Inflammatory macrophage treated with lipopolysaccharide for 4 hours (primary cell): ENCODE results near the gene UPK3BL1.
"Not testable (repeated sequence)": the region's sequence is repeated elsewhere in the genome, so short reads cannot be mapped to it uniquely, and the experiment has no call there.

Source experiments
- DNase-seq: peaks from one replicate; pipeline ENCODE4 v3.0.0-alpha.2; 2020

UPK3BL1 gene, protein sequence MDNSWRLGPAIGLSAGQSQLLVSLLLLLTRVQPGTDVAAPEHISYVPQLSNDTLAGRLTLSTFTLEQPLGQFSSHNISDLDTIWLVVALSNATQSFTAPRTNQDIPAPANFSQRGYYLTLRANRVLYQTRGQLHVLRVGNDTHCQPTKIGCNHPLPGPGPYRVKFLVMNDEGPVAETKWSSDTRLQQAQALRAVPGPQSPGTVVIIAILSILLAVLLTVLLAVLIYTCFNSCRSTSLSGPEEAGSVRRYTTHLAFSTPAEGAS

DNA sequence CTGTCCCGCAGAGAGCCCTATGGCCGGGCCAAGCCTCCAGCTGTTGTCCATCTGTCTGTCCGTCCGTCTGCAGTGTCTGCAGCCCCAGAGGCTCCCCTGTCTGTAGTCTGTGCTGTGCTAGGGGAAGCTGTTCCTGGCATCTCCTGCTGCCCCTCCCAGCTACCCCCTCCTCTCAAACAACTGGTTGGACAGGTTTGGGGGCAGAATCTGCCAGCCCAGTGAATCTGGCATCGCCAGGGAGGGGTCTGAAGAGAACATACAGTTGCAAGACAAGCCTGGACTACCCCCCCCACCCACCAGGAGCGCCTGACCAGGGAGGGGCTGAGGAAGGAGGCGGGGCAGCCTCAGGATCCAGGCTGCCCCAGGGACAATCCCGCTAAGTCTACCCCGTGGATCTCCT is at the start of gene UPK3BL1:
Gene UPK3BL1 (minus strand): TSS at position 101 of the 400 bp plus-strand sequence. CDS start 50 bp downstream, at position 51.
- DNase-seq = not testable (repeated sequence)

- DNase-seq = not testable (repeated sequence)
Observed at GRCh38 chr7:102690602-102691001, 48.0 kb upstream of the UPK3BL1 start.

- not testable (repeated sequence) for DNase-seq
Observed at GRCh38 chr7:102689436-102690282, 47.1 kb upstream of the UPK3BL1 start.

DNA sequence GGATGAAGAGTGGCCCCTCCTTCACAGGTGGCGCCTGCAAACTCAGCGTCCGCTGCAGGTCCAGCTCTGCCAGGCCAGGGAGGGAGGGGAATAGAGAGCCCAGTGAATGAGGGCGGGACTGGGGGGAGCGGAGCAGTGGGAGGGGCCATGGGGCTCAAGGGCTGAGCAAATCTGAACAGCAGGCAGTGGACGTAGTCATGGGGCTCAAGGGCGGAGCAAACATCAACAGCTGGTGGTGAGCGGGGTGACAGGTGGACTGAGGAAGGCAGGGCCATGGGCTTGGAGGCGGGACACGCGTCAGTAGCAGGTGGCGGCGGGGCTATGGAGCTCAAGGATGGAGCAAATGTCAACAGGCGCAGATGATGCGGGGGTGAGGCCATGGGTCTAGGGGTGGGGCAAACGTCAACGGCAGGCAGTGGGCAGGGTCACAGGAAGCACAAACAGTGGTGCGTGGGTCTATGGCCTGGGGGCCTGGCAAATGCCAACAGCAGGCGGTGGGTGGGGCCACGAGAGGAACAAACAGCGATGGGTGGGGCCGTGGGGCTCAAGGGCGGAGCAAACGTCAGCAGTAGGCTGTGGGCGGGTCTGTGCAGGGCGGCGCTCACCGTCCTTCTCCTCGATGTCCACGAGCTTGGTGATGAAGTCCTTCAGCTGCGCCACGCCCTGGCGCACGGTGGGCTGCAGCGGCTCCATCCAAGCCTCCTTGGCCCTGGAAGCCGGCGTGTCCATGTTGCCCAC is 45.9 kb upstream of the UPK3BL1 start:
- DNase-seq = not testable (repeated sequence)

DNA sequence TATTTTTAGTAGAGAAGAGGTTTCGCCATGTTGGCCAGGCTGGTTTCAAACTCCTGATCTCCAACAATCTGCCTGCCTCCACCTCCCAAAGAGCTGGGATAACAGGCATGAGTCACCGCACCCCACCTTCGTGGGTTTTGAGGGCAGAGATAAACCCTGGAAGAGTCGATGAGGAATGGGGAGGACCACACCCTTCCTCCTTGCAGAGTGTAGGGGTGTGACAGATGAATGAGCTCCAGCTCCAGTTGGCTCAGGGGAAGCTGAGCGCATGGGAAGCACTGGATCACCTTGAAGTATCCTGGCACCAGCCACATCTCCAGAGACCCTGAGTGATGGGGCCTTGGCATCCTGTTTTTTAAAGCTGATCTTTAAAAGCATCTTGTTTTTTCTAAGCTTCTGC is 40.0 kb upstream of the UPK3BL1 start:
- not testable (repeated sequence) for DNase-seq

GRCh38 chr7:102680780-102681179 is 38.2 kb upstream of the UPK3BL1 start:
- DNase-seq = not testable (repeated sequence)

DNA sequence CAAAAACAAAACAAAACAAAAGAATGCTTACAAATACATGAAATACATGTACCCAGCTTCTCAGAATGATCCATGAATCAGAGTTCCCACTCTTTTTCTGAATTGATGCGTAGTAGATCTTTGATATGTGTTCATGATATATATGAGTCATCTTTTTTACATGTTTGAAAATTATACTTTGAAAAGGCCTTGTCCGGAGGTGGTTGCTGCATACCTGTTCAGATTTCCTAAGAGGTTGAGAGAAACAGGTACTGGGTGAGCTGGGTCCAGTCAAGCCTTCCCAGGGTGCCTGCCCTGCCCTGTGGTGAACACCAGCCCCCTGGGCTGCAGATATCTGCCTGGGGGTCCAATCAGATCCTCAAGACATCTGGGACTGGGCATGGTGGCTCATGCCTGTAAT is 33.0 kb upstream of the UPK3BL1 start:
- not testable (repeated sequence) for DNase-seq

- not testable (repeated sequence) for DNase-seq
Observed at GRCh38 chr7:102673447-102674067, 31.0 kb upstream of the UPK3BL1 start.

- not testable (repeated sequence) for DNase-seq
Observed at GRCh38 chr7:102671956-102672307, 29.3 kb upstream of the UPK3BL1 start.

GRCh38 chr7:102671166-102671955 is 28.8 kb upstream of the UPK3BL1 start, which contains the start of gene POLR2J2:
TSS of gene POLR2J2 (minus strand) at chr7:102671663. CDS start at chr7:102671601, 62 bp downstream.
- DNase-seq = peak; percentile 61

DNA sequence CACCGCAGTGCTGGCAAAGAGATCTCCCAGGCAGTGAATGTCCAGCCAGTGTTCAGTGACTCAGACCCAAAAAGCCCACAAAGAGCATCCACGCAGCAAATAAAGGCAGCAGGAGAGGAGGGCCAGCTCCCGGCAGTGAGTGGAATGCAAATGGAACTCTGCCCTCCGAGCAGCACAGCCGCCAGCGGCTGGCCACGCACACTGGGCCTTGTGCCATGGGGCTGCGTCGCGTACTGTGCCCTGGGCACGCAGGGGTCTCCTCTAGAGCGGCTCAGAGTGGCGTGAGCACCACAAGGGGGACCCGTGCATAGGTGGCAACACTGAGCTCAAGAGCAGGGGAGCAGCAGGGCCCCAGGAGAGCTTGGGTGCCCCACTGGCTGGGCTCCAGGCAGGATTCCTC is 24.9 kb upstream of the UPK3BL1 start:
- not testable (repeated sequence) for DNase-seq

DNA sequence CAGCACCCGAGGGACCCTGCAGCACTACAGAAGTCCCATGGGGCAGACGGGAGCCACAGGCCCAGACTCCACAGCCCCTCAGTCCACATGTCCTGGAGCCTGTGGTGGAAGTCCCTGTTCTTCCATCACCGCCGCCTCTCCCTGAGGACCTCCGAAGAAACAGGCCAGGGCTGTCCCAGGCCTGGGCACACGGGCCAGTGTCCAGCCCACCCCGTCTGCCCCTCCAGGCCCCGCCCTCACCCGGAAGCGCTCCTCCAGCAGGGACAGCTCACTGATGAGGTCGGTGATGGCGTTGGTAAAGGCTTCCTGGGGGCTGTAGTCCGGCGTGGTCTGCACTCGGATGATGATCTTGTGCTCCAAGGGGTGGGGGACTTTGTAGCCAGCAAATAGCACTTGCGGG is 24.3 kb upstream of the UPK3BL1 start:
- not testable (repeated sequence) for DNase-seq

DNA sequence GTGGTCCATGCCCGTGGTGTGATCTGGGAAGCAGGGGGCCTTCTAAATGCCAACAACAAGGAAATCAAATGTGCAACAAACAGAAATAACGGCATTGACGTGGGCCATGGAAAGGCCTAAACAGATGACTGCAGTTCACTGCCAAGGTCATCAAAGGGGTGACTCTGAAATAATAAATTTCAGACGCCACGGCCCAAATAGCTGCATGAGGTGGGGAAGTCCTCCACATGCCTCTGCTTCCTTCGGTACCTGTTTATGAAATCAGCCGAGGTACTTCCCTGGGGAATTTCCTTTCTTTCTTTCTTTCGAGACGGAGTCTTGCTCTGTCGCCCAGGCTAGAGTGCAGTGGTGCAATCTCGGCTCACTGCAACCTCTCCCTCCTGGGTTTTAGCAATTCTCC is 22.2 kb upstream of the UPK3BL1 start:
- DNase-seq = not testable (repeated sequence)

- not testable (repeated sequence) for DNase-seq
Observed at GRCh38 chr7:102649924-102650323, 7.3 kb upstream of the UPK3BL1 start, which contains the start of gene SPDYE2B. TSS of gene SPDYE2B (plus strand) at chr7:102650319. CDS start at chr7:102652349, 2,030 bp downstream.

DNA sequence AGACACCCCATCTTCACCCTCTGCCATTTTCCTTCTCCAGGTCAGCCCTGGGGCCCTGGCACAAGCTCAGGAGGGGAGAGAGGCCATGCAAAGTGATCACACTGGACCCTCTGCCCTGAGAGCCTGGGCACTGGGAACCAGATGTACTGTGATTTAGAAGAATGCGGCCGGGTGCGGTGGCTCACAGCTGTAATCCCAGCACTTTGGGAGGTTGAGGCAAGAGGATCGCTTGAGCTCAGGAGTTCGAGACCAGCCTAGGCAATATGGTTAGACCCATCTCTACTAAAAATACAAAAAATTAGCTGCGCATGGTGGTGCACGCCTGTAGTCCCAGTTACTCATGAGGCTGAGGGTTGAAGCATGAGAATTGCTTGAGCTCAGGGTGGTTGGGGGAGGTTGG is 5.2 kb upstream of the UPK3BL1 start:
- not testable (repeated sequence) for DNase-seq

DNA sequence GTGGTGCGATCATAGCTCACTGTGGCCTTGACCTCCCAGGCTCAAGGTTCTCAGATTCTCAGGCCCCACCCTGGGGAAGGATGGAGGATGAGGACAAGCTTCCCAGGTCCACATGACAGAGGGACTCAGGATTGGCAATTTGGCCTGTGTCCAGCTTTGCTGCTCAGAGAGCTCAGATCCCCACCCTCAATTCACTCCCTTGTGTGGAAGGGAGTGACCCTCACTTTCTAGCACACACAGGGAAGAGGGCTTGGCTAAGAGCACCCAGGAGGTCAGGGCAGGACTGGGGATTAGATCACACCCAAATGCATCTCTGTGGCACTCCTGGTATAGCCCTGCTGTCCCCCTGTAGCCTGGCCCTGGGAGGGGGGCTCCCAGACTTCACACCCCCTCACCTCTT is 813 bp upstream of the UPK3BL1 start:
- DNase-seq = not testable (repeated sequence)

DNA sequence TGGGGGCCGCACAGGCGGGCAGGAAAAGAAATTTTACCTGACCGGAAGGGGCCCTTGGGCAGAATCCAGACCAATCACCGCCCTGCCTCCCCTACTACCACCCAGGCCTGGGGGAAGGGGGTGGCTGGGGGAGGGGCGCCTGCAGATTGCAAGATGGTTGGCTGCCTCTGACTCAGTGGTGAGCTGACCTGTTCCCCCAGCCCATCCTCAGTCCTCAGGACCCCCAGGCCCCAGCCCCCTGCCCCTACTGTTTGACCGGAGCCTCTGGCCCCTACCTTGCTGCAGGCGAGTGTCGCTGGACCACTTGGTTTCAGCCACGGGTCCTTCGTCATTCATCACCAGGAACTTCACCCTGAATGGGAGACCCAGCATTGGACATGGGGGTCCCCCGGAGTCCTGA is 3.7 kb downstream of the UPK3BL1 start:
- not testable (repeated sequence) for DNase-seq

DNA sequence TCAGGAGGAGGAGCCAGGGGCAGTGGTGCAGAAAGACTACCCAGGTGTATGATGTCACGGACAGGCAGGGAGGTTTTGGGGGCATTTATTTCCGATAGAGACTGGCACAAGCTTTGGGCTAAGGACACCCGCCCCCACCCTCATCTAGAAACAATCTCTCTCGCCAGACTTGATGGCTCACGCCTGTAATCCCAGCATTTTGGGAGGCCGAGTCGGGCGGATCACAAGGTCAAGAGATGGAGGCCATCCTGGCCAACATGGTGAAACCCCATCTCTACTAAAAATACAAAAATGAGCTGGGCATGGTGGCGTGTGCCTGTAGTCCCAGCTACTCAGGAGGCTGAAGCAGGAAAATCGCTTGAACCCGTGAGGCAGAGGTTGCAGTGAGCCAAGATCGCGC is 5.6 kb downstream of the UPK3BL1 start:
- not testable (repeated sequence) for DNase-seq

DNA sequence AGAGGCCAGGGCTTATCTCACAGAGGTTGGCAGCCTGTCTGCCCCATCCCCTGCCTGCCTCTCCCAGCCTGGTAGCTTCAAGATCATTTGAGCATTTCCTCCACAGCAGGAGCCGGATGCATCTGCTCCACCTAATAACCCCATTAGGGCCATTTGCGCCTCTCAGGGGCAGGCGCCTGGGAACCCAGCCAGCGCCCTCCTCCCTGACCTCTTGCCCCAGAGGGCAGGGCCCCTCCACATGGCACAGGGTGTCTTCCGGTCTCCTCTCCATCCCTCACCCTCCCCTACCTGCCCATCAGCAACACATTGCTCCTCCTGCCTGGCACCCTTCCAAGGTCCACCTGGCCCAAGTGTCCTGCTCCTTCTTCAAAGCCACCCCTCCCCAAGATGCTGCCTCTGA is 7.2 kb downstream of the UPK3BL1 start:
- DNase-seq = not testable (repeated sequence)

- not testable (repeated sequence) for DNase-seq
Observed at GRCh38 chr7:102634299-102634698, 8.3 kb downstream of the UPK3BL1 start.

- not testable (repeated sequence) for DNase-seq
Observed at GRCh38 chr7:102630622-102631021, 12.0 kb downstream of the UPK3BL1 start.
